GM12872 (cell line): ENCODE results near the gene EIPR1.

Source experiments
- TF ChIP-seq, protein P1 (sequence below): IDR thresholded peaks from 3 replicates; pipeline ENCODE4 v1.5.1; 2011; ENCODE audit warnings: low read depth, mild to moderate bottlenecking, low read length, moderate library complexity; ENCODE audit not compliant: insufficient read depth

EIPR1 gene

DNA sequence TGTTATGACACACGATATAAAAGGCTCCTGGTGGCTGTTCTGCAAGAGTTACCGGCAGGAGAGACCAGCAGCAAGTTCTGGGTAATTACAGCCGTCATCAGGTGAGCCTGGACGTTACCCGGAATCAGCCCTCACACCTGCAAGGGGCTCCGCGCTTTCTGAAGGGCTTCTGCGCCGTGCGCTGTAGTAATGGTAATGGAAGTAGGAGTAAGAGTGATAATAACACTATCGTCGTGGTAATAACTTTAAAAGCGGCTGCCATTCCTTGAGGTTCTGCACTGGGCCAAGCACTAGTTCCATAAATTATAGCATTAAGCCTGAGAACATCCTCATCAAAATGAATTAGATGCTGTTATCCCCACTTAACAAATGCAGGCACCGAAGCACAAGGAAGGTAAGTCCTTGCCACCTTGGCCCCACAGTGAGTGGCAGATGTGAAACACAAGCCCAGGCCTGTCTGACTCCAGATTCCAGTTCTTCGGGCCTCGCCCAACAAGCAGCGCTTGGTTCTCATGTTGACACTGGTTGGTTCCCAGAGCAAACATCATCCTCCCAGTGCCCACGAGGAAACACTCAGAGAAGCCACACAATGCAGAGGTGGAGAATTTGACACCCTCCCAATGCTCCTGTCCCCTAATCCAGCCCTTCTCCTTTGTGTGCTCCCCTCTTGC is 205.2 kb downstream of the EIPR1 start:
- TF ChIP-seq, protein P1, sequence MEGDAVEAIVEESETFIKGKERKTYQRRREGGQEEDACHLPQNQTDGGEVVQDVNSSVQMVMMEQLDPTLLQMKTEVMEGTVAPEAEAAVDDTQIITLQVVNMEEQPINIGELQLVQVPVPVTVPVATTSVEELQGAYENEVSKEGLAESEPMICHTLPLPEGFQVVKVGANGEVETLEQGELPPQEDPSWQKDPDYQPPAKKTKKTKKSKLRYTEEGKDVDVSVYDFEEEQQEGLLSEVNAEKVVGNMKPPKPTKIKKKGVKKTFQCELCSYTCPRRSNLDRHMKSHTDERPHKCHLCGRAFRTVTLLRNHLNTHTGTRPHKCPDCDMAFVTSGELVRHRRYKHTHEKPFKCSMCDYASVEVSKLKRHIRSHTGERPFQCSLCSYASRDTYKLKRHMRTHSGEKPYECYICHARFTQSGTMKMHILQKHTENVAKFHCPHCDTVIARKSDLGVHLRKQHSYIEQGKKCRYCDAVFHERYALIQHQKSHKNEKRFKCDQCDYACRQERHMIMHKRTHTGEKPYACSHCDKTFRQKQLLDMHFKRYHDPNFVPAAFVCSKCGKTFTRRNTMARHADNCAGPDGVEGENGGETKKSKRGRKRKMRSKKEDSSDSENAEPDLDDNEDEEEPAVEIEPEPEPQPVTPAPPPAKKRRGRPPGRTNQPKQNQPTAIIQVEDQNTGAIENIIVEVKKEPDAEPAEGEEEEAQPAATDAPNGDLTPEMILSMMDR, result no peak

DNA sequence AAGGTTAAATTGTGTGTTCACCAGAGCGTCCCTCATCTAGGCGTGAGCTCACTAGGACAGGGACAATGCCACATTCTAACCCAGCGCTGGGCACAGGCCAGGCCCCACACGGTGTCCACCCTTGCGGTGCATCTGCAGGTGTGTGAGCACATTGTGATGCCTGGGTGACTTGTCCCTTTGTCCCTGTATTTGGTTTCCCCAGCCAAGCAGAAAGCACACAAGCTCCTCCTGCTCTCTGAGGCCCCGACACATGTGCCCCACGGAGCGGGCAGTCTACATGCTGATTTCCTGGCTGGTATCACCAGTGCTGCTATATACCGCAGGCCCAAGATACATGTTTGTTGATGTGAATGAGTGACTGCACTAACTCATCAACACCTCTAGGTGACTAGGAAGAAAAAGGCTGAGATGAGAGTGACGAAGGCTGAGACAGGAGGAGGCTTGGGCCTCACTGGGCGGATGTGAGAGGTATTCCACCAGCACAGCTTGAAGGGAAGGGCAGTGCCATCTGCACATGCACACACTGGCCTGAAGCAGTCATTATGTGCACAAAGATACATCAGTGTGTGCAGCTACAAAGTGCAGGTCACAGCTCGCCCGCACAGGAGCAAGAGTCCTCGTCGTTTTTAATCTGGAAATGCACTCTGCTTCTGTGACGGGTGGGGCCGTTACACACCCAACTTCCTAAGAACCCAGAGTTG is 205.9 kb downstream of the EIPR1 start:
- TF ChIP-seq, protein P1, result no peak

DNA sequence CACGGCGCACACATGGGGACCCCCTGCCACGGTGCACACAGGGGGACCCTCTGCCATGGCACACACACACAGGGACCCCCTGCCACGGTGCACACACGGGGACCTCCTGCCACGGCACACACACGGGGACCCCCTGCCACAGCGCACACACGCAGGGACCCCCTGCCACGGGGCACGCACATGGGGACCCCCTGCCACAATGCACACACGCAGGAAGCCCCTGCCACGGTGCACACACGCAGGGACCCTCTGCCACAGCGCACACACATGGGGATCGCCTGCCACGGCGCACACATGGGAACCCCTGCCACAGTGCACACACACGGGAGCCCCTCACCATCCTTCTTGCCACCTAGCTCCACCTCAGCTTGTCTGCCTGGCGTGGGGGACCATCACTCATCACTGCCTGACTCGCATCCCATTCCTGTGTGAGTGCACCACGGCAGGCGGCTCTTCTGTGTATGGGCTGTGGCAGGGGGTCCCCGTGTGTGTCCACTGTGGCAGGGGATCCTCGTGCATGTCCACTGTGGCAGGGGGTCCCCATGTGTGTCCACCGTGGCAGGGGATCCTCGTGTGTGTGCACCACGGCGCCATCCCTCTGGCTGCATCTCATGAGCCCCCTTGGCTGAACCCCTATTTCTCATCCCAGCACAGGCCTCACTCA is 206.7 kb downstream of the EIPR1 start:
- TF ChIP-seq, protein P1, result no peak

DNA sequence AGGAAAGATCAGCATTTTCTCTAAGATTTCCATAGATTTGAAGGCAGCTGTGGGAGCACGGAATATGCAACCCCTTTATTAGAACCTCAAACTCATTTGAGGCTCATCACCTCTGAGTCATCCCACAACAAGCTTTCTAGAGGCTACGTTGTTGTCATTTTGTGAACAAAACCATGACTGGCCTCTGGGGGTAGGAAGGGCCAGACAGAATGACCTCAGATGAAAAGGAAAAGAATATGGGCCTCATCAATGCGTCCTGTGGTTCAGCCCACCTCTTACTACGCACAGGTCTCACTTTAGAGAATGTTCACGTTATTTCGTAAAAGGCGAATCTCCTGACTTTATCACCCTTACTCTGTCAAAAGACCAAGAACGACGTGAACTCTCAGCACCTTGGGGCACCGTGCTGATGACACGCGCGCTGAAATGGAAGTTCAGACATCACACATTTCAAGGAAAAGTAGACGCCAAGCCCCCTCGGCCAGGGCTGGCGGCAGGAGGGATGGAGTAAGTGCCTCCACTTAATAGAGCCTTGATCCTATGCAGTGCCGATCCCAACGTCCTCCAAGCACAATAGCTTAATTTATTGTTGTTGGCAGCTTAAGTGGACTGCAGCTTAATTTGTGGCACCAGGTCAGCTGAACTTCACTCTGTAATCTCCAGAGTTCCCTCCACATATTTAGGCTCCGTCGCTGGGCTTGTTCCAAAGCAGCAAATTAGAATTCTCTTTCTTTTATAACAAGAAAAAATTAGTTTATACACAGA is 208.3 kb downstream of the EIPR1 start:
- TF ChIP-seq, protein P1, result no peak

DNA sequence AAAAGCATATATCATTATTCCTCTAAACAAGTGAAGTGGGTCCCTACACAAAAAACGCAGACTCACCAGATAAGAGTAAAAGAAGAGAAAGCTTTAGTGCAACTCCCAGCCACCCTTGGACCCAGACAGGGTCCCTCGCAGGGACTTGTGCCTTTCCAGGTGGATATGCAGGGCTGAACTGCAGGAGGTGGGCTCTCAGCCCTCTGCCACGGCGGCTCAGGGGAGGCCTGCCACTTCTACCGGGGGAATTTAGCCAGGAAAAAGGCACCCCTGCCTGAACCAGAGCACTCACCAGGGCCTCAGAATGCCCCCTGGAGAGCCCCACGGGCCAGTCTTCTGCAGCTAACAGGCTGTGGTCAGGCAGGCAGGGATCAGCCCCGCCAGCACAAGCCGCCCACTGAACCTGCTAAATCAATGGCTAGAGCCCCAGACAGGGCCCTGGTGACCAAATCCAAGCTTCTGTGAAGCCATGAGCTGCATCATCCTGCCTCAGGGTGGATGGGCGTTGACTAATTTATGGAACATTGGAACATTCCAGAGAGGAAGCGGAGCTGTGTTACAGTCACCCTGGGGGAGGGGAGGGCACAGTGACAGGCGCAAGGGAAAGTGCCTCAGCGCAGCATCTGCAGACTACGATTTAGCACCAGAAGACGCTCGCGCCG is 209.3 kb downstream of the EIPR1 start:
- TF ChIP-seq, protein P1, result no peak

DNA sequence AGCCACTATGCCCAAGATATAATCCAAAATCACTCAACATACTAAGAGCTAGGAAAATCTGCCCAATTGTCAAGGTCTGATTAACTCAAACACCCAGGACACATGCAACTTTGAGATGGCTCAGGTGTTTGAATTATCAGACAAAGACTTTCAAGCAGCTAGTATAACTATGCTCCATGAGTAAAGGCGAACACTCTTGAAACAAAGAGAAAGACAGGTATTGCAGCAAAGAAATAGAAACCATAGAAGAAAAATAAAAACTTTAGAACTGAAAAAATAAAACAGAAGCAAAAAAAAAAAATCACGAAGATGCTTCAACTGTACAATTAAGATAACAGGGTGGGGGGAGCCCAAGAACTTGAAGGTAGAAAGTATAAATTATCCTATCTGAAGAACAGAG is 214.2 kb downstream of the EIPR1 start:
- TF ChIP-seq, protein P1, result no peak
